ENCODE results near the gene GPC3. TPM values are rescaled to one million over a fixed set of nuclear protein-coding genes. Genes with fewer than 3 reads are reported as not detected.
"Not testable (repeated sequence)": the region's sequence is repeated elsewhere in the genome, so short reads cannot be mapped to it uniquely, and the experiment has no call there.

The GPC3 gene
- total RNA-seq, 1 donor from 2014 or later: 306 TPM

GRCh38 chrX:133999031-133999705 lies 13.8 kb upstream of the GPC3 start:
- no peaks in the 10 kb centered on the region for H3K9me3 ChIP-seq (ENCODE audit: control insufficient read depth in 3 of 3, low read length in 3 of 3)
- no peaks in the 10 kb centered on the region for H3K36me3 ChIP-seq (ENCODE audit: control insufficient read depth in 3 of 3, insufficient read depth in 3 of 3, low read length in 3 of 3)
- no peak overlapping the region for H3K27ac ChIP-seq (ENCODE audit: low read depth, low read length)
- no peaks in the 10 kb centered on the region for H3K27me3 ChIP-seq (ENCODE audit: control insufficient read depth in 3 of 3, insufficient read depth in 3 of 3, low read length in 3 of 3)
- H3K9ac ChIP-seq (ENCODE audit: low read depth in 1 of 3, low read length in 3 of 3): no peak overlapping the region
- no peaks in the 10 kb centered on the region for H3K4me1 ChIP-seq (ENCODE audit: control insufficient read depth in 3 of 3, insufficient read depth in 3 of 3, low read length in 3 of 3)
- H3K4me3 ChIP-seq (ENCODE audit: low read length in 3 of 3): no peak overlapping the region

GRCh38 chrX:133995759-133996158 lies 10.4 kb upstream of the GPC3 start:
- Histone ChIP-seq H3K9me3 (ENCODE audit: control insufficient read depth in 3 of 3, low read length in 3 of 3) (no peaks in the 10 kb centered on the region), H3K4me1 (ENCODE audit: control insufficient read depth in 3 of 3, insufficient read depth in 3 of 3, low read length in 3 of 3) (no peaks in the 10 kb centered on the region), H3K27ac (ENCODE audit: low read depth, low read length) (no peak overlapping the region), H3K9ac (ENCODE audit: low read depth in 1 of 3, low read length in 3 of 3) (no peak overlapping the region), H3K36me3 (ENCODE audit: control insufficient read depth in 3 of 3, insufficient read depth in 3 of 3, low read length in 3 of 3) (no peaks in the 10 kb centered on the region), H3K27me3 (ENCODE audit: control insufficient read depth in 3 of 3, insufficient read depth in 3 of 3, low read length in 3 of 3) (no peaks in the 10 kb centered on the region), H3K4me3 (ENCODE audit: low read length in 3 of 3) (no peak overlapping the region)

DNA sequence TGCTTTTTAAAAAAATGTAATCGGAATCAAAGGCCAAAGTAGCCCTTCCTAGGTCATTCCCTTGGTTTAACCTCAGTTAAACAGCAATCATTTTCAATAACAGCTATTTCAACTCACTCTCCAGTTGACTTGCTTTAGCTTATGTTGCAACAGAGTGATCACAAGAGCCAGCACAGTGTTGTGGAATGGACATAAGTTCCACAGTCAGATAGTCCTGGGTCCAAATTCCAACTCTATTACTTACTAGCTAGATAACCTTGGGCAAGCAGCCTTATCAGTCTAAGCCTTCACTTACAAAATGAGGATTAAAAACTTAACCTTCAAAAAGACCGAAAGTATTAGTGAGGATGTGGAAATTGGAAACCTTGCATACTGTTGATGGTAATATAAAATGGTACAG lies 9.2 kb upstream of the GPC3 start:
- Histone ChIP-seq H3K9ac (ENCODE audit: low read depth in 1 of 3, low read length in 3 of 3) (no peak overlapping the region), H3K4me1 (ENCODE audit: control insufficient read depth in 3 of 3, insufficient read depth in 3 of 3, low read length in 3 of 3) (no peaks in the 10 kb centered on the region), H3K27ac (ENCODE audit: low read depth, low read length) (no peak overlapping the region), H3K4me3 (ENCODE audit: low read length in 3 of 3) (no peak overlapping the region), H3K36me3 (ENCODE audit: control insufficient read depth in 3 of 3, insufficient read depth in 3 of 3, low read length in 3 of 3) (no peaks in the 10 kb centered on the region), H3K9me3 (ENCODE audit: control insufficient read depth in 3 of 3, low read length in 3 of 3) (no peaks in the 10 kb centered on the region), H3K27me3 (ENCODE audit: control insufficient read depth in 3 of 3, insufficient read depth in 3 of 3, low read length in 3 of 3) (no peaks in the 10 kb centered on the region)

GRCh38 chrX:133992882-133993281 lies 7.5 kb upstream of the GPC3 start:
- H3K27ac ChIP-seq (ENCODE audit: low read depth, low read length): no peak overlapping the region
- H3K4me1 ChIP-seq (ENCODE audit: control insufficient read depth in 3 of 3, insufficient read depth in 3 of 3, low read length in 3 of 3): no peaks in the 10 kb centered on the region
- no peak overlapping the region for H3K9ac ChIP-seq (ENCODE audit: low read depth in 1 of 3, low read length in 3 of 3)

GRCh38 chrX:133991814-133992213 lies 6.4 kb upstream of the GPC3 start:
- Histone ChIP-seq H3K4me3 (ENCODE audit: low read length in 3 of 3) (no peak overlapping the region), H3K36me3 (ENCODE audit: control insufficient read depth in 3 of 3, insufficient read depth in 3 of 3, low read length in 3 of 3) (no peaks in the 10 kb centered on the region), H3K9ac (ENCODE audit: low read depth in 1 of 3, low read length in 3 of 3) (no peak overlapping the region)

More at GRCh38 chrX:133992882-133993281, 7.5 kb upstream of the GPC3 start:
- Histone ChIP-seq H3K4me3 (ENCODE audit: low read length in 3 of 3) (no peak overlapping the region), H3K9me3 (ENCODE audit: control insufficient read depth in 3 of 3, low read length in 3 of 3) (no peaks in the 10 kb centered on the region), H3K36me3 (ENCODE audit: control insufficient read depth in 3 of 3, insufficient read depth in 3 of 3, low read length in 3 of 3) (no peaks in the 10 kb centered on the region), H3K27me3 (ENCODE audit: control insufficient read depth in 3 of 3, insufficient read depth in 3 of 3, low read length in 3 of 3) (no peaks in the 10 kb centered on the region)

GRCh38 chrX:133991057-133991456 lies 5.7 kb upstream of the GPC3 start:
- not testable (repeated sequence) for H3K9me3 ChIP-seq (ENCODE audit: control insufficient read depth in 3 of 3, low read length in 3 of 3); H3K9ac ChIP-seq (ENCODE audit: low read depth in 1 of 3, low read length in 3 of 3); H3K36me3 ChIP-seq (ENCODE audit: control insufficient read depth in 3 of 3, insufficient read depth in 3 of 3, low read length in 3 of 3); H3K4me3 ChIP-seq (ENCODE audit: low read length in 3 of 3); H3K27ac ChIP-seq (ENCODE audit: low read depth, low read length); H3K4me1 ChIP-seq (ENCODE audit: control insufficient read depth in 3 of 3, insufficient read depth in 3 of 3, low read length in 3 of 3)
- peaks cover 0 to 10% (median 3%) of the 10 kb centered on the region in 3 donors for H3K27me3 ChIP-seq (ENCODE audit: control insufficient read depth in 3 of 3, insufficient read depth in 3 of 3, low read length in 3 of 3)

More at GRCh38 chrX:133991814-133992213, 6.4 kb upstream of the GPC3 start:
- peaks cover 0 to 5% (median 3%) of the 10 kb centered on the region in 3 donors for H3K27me3 ChIP-seq (ENCODE audit: control insufficient read depth in 3 of 3, insufficient read depth in 3 of 3, low read length in 3 of 3)
- no peaks in the 10 kb centered on the region for H3K9me3 ChIP-seq (ENCODE audit: control insufficient read depth in 3 of 3, low read length in 3 of 3)
- H3K4me1 ChIP-seq (ENCODE audit: control insufficient read depth in 3 of 3, insufficient read depth in 3 of 3, low read length in 3 of 3): no peaks in the 10 kb centered on the region
- H3K27ac ChIP-seq (ENCODE audit: low read depth, low read length): no peak overlapping the region

GRCh38 chrX:133989993-133990392 lies 4.6 kb upstream of the GPC3 start:
- H3K36me3 ChIP-seq (ENCODE audit: control insufficient read depth in 3 of 3, insufficient read depth in 3 of 3, low read length in 3 of 3): no peaks in the 10 kb centered on the region
- H3K9me3 ChIP-seq (ENCODE audit: control insufficient read depth in 3 of 3, low read length in 3 of 3): no peaks in the 10 kb centered on the region
- peaks cover 0 to 15% (median 3%) of the 10 kb centered on the region in 3 donors for H3K27me3 ChIP-seq (ENCODE audit: control insufficient read depth in 3 of 3, insufficient read depth in 3 of 3, low read length in 3 of 3)
- H3K9ac ChIP-seq (ENCODE audit: low read depth in 1 of 3, low read length in 3 of 3): no peak overlapping the region
- H3K4me3 ChIP-seq (ENCODE audit: low read length in 3 of 3): no peak overlapping the region
- H3K27ac ChIP-seq (ENCODE audit: low read depth, low read length): no peak overlapping the region
- H3K4me1 ChIP-seq (ENCODE audit: control insufficient read depth in 3 of 3, insufficient read depth in 3 of 3, low read length in 3 of 3): peaks cover 2 to 6% (median 3%) of the 10 kb centered on the region in 3 donors

- H3K27me3 ChIP-seq (ENCODE audit: control insufficient read depth in 3 of 3, insufficient read depth in 3 of 3, low read length in 3 of 3): peaks cover 3 to 17% (median 4%) of the 10 kb centered on the region in 3 donors
- no peak overlapping the region for H3K9ac ChIP-seq (ENCODE audit: low read depth in 1 of 3, low read length in 3 of 3)
- H3K9me3 ChIP-seq (ENCODE audit: control insufficient read depth in 3 of 3, low read length in 3 of 3): no peaks in the 10 kb centered on the region
- H3K36me3 ChIP-seq (ENCODE audit: control insufficient read depth in 3 of 3, insufficient read depth in 3 of 3, low read length in 3 of 3): no peaks in the 10 kb centered on the region
- no peak overlapping the region for H3K4me3 ChIP-seq (ENCODE audit: low read length in 3 of 3)
- no peak overlapping the region for H3K27ac ChIP-seq (ENCODE audit: low read depth, low read length)
- peaks cover 5 to 6% (median 6%) of the 10 kb centered on the region in 3 donors for H3K4me1 ChIP-seq (ENCODE audit: control insufficient read depth in 3 of 3, insufficient read depth in 3 of 3, low read length in 3 of 3)
These were observed 4.1 kb upstream of the GPC3 start for GRCh38 chrX:133989490-133989889.

DNA sequence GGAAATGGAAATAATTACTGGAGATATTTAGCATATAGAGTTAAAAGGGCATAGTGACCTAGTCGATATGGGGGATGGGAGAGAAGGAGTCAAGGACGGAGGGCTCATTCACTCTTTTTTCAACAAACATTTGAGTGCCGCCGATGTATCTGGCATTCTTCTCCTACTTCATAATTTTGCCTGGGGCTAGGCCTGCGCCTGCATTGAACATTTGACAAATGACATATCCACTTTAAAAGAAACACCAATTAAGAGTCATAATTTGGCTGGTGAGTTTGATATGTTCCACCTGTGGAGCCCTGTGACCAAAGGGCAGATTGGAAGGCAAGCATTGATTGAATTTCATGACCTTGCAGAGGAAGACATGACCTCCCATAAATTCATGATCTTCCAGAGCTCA lies 2.6 kb upstream of the GPC3 start:
- Histone ChIP-seq H3K4me3 (ENCODE audit: low read length in 3 of 3) (no peak overlapping the region), H3K9ac (ENCODE audit: low read depth in 1 of 3, low read length in 3 of 3) (no peak overlapping the region), H3K27me3 (ENCODE audit: control insufficient read depth in 3 of 3, insufficient read depth in 3 of 3, low read length in 3 of 3) (peaks cover 3 to 25% (median 10%) of the 10 kb centered on the region in 3 donors), H3K9me3 (ENCODE audit: control insufficient read depth in 3 of 3, low read length in 3 of 3) (no peaks in the 10 kb centered on the region), H3K4me1 (ENCODE audit: control insufficient read depth in 3 of 3, insufficient read depth in 3 of 3, low read length in 3 of 3) (peaks cover 5 to 6% (median 6%) of the 10 kb centered on the region in 3 donors), H3K36me3 (ENCODE audit: control insufficient read depth in 3 of 3, insufficient read depth in 3 of 3, low read length in 3 of 3) (no peaks in the 10 kb centered on the region), H3K27ac (ENCODE audit: low read depth, low read length) (no peak overlapping the region)

GRCh38 chrX:133987188-133987587 lies 1.8 kb upstream of the GPC3 start:
- Histone ChIP-seq H3K4me3 (ENCODE audit: low read length in 3 of 3) (no peak overlapping the region), H3K9ac (ENCODE audit: low read depth in 1 of 3, low read length in 3 of 3) (no peak overlapping the region), H3K27me3 (ENCODE audit: control insufficient read depth in 3 of 3, insufficient read depth in 3 of 3, low read length in 3 of 3) (peaks cover 3 to 25% (median 10%) of the 10 kb centered on the region in 3 donors), H3K36me3 (ENCODE audit: control insufficient read depth in 3 of 3, insufficient read depth in 3 of 3, low read length in 3 of 3) (no peaks in the 10 kb centered on the region), H3K9me3 (ENCODE audit: control insufficient read depth in 3 of 3, low read length in 3 of 3) (no peaks in the 10 kb centered on the region), H3K4me1 (ENCODE audit: control insufficient read depth in 3 of 3, insufficient read depth in 3 of 3, low read length in 3 of 3) (peaks cover 5 to 6% (median 6%) of the 10 kb centered on the region in 3 donors), H3K27ac (ENCODE audit: low read depth, low read length) (no peak overlapping the region)
